ENCODE results near the gene TSHR. TPM values are rescaled to one million over a fixed set of nuclear protein-coding genes. Genes with fewer than 3 reads are reported as not detected.

Gene TSHR
- total RNA-seq, 4 donors from 2014 or later, result 0.37 to 2.4 (median 0.85) TPM

GRCh38 chr14:80954687-80955299, 628 bp upstream of the TSHR start:
- Histone ChIP-seq H3K27me3 (peaks cover 24% of the 10 kb centered on the region), H3K4me3 (peak overlapping the region; percentile 21 to 53 (median 34)), H3K36me3 (no peaks in the 10 kb centered on the region), H3K4me1 (peaks cover 0 to 11% (median 9%) of the 10 kb centered on the region in 4 donors), H3K27ac (no peak overlapping the region), H3K9me3 (no peaks in the 10 kb centered on the region)
- TF ChIP-seq CTCF (IDR thresholded peaks at IDR 0.05) (peak; percentile 80 to 90 (median 86)), EP300 (IDR thresholded peaks at IDR 0.05; ENCODE audit: low read depth) (no peak), POLR2A (IDR thresholded peaks at IDR 0.05) (no peak), POLR2AphosphoS5 (IDR thresholded peaks at IDR 0.05) (no peak)
- DNase-seq, result peak; percentile 84
- in situ Hi-C loops (cut with MboI; ENCODE audit: low pct_ligation_motif_present in 1 of 4, low pct_unique_long_range_greater_than_20kb in 1 of 4, low sequenced_read_pairs in 3 of 4), result loop anchor here in 3 of 4 donors (5.0 to 25.0 kb wide), 3 partner anchors 33 to 508 kb away; no protein-coding TSS in a partner anchor
- 0% methylated on average over 2 to 24 of the region's 29 CpGs for WGBS, 2 donors (ENCODE audit: low coverage in 1 of 2)
- intact Hi-C loops (cut with DNase I; ENCODE audit: low total_unique reads), result loop anchor here (2.0 kb wide), 1 partner anchor 32 kb away; no protein-coding TSS in a partner anchor

GRCh38 chr14:80956102-80956501, 681 bp downstream of the TSHR start:
- WGBS, 2 donors (ENCODE audit: low coverage in 1 of 2), result 49 to 72% methylated on average over 2 of the region's 2 CpGs
- intact Hi-C loops (cut with DNase I; ENCODE audit: low total_unique reads), result loop anchor here (1.0 kb wide), 1 partner anchor 30 kb away; no protein-coding TSS in a partner anchor
- H3K4me1 ChIP-seq, result peaks cover 0 to 11% (median 9%) of the 10 kb centered on the region in 4 donors

GRCh38 chr14:80956922-80957321, 1.5 kb downstream of the TSHR start:
- no peak overlapping the region for H3K4me3 ChIP-seq
- H3K36me3 ChIP-seq, result no peaks in the 10 kb centered on the region
- H3K9me3 ChIP-seq, result no peaks in the 10 kb centered on the region
- DNase-seq, result no peak
- peaks cover 0 to 11% (median 9%) of the 10 kb centered on the region in 4 donors for H3K4me1 ChIP-seq
- intact Hi-C loops (cut with DNase I; ENCODE audit: low total_unique reads) (loop anchor here (1.0 kb wide), 1 partner anchor 31 kb away; no protein-coding TSS in a partner anchor), in situ Hi-C loops (cut with MboI; ENCODE audit: low pct_ligation_motif_present in 1 of 4, low pct_unique_long_range_greater_than_20kb in 1 of 4, low sequenced_read_pairs in 3 of 4) (loop anchor here in 2 of 4 donors (10.0 to 25.0 kb wide), 2 partner anchors 218 to 505 kb away; no protein-coding TSS in a partner anchor)
- TF ChIP-seq POLR2AphosphoS5 (IDR thresholded peaks at IDR 0.05) (no peak), CTCF (IDR thresholded peaks at IDR 0.05) (no peak), EP300 (IDR thresholded peaks at IDR 0.05; ENCODE audit: low read depth) (no peak), POLR2A (IDR thresholded peaks at IDR 0.05) (no peak)
- no peak overlapping the region for H3K27ac ChIP-seq
- H3K27me3 ChIP-seq, result peaks cover 24% of the 10 kb centered on the region
- WGBS, 2 donors (ENCODE audit: low coverage in 1 of 2), result 84% methylated on average over 1 of the region's 1 CpG; no CpG with 5 or more reads in 1 of the 2 donors

More at GRCh38 chr14:80956102-80956501, 681 bp downstream of the TSHR start:
- no peak for DNase-seq
- in situ Hi-C loops (cut with MboI; ENCODE audit: low pct_ligation_motif_present in 1 of 4, low pct_unique_long_range_greater_than_20kb in 1 of 4, low sequenced_read_pairs in 3 of 4), result loop anchor here in 2 of 4 donors (10.0 to 25.0 kb wide), 2 partner anchors 219 to 506 kb away; no protein-coding TSS in a partner anchor
- no peak overlapping the region for H3K4me3 ChIP-seq
- no peak for TF ChIP-seq EP300 (IDR thresholded peaks at IDR 0.05; ENCODE audit: low read depth)
- no peak for TF ChIP-seq POLR2AphosphoS5 (IDR thresholded peaks at IDR 0.05)
- TF ChIP-seq CTCF (IDR thresholded peaks at IDR 0.05), result no peak
- TF ChIP-seq POLR2A (IDR thresholded peaks at IDR 0.05), result no peak
- H3K27me3 ChIP-seq, result peaks cover 24% of the 10 kb centered on the region
- no peak overlapping the region for H3K27ac ChIP-seq
- no peaks in the 10 kb centered on the region for H3K9me3 ChIP-seq
- H3K36me3 ChIP-seq, result no peaks in the 10 kb centered on the region

- peak overlapping the region in 1 of 4 donors; percentile 20 for H3K27ac ChIP-seq
- DNase-seq, result no peak
- intact Hi-C loops (cut with DNase I; ENCODE audit: low total_unique reads), result no loop called here
Observed at GRCh38 chr14:80957613-80958012, 2.2 kb downstream of the TSHR start.

More at GRCh38 chr14:80957613-80958012, 2.2 kb downstream of the TSHR start:
- TF ChIP-seq POLR2AphosphoS5 (IDR thresholded peaks at IDR 0.05) (no peak), CTCF (IDR thresholded peaks at IDR 0.05) (no peak), POLR2A (IDR thresholded peaks at IDR 0.05) (no peak), EP300 (IDR thresholded peaks at IDR 0.05; ENCODE audit: low read depth) (no peak)
- Histone ChIP-seq H3K9me3 (no peaks in the 10 kb centered on the region), H3K4me3 (no peak overlapping the region), H3K27me3 (peaks cover 24% of the 10 kb centered on the region), H3K36me3 (no peaks in the 10 kb centered on the region), H3K4me1 (peaks cover 0 to 11% (median 9%) of the 10 kb centered on the region in 4 donors)
- 90 to 100% methylated on average over 2 of the region's 2 CpGs for WGBS, 2 donors (ENCODE audit: low coverage in 1 of 2)
- in situ Hi-C loops (cut with MboI; ENCODE audit: low pct_ligation_motif_present in 1 of 4, low pct_unique_long_range_greater_than_20kb in 1 of 4, low sequenced_read_pairs in 3 of 4), result loop anchor here in 2 of 4 donors (10.0 to 25.0 kb wide), 2 partner anchors 217 to 505 kb away; no protein-coding TSS in a partner anchor
